SK-N-SH treated with all-trans-retinoic acid at 6 μM for 48 hours (cell line): ENCODE data around the gene ADIPOR1.

ENCODE experiments used
- ATAC-seq: fragments of 200-7000 bp; cut with Tn5 transposase; 3 replicates; pipeline ENCODE4 v1.9.1; 2020; ENCODE audit warnings: mild to moderate bottlenecking, moderate library complexity
- ARNTL ChIP-seq: fragments of 450-650 bp; formaldehyde crosslinking; IDR thresholded peaks from 2 replicates; pipeline ENCODE4 v1.5.0; 2020; ENCODE audit warnings: low read depth, mild to moderate bottlenecking, moderate library complexity, borderline replicate concordance
- CREB5 ChIP-seq: fragments of 250-450 bp; sonication (Bioruptor Pico); IDR thresholded peaks from 2 replicates; pipeline ENCODE4 v1.5.1; 2020; ENCODE audit warnings: low read depth, mild to moderate bottlenecking, moderate library complexity
- CSDC2 ChIP-seq: fragments of 250-450 bp; sonication (Bioruptor Pico); IDR thresholded peaks from 2 replicates; pipeline ENCODE4 v1.5.0; 2020; ENCODE audit warnings: mild to moderate bottlenecking, moderate library complexity
- CSRNP3 ChIP-seq: fragments of 250-450 bp; sonication (Bioruptor Pico); IDR thresholded peaks from 2 replicates; pipeline ENCODE4 v1.5.1; 2021; ENCODE audit warnings: mild to moderate bottlenecking, moderate library complexity
- ESRRG ChIP-seq: fragments of 250-450 bp; sonication (Bioruptor Pico); IDR thresholded peaks from 2 replicates; pipeline ENCODE4 v1.6.1; 2021; ENCODE audit warnings: mild to moderate bottlenecking
- GLIS3 ChIP-seq: fragments of 250-450 bp; sonication (Bioruptor Pico); IDR thresholded peaks from 2 replicates; pipeline ENCODE4 v1.5.0; 2020; ENCODE audit warnings: mild to moderate bottlenecking, moderate library complexity
- ISL1 ChIP-seq: fragments of 250-450 bp; sonication (Bioruptor Pico); IDR thresholded peaks from 2 replicates; pipeline ENCODE4 v2.1.2; 2022; ENCODE audit warnings: mild to moderate bottlenecking, moderate library complexity
- POU6F1 ChIP-seq: fragments of 250-450 bp; sonication (Bioruptor Pico); IDR thresholded peaks from 2 replicates; pipeline ENCODE4 v1.8.0; 2021; ENCODE audit warnings: low read depth, mild to moderate bottlenecking, moderate library complexity, borderline replicate concordance
- TOX ChIP-seq: fragments of 250-450 bp; sonication (Bioruptor Pico); IDR thresholded peaks from 2 replicates; pipeline ENCODE4 v1.8.0; 2021; ENCODE audit warnings: mild to moderate bottlenecking, moderate library complexity, borderline replicate concordance
- TSHZ2 ChIP-seq: fragments of 250-450 bp; sonication (Bioruptor Pico); IDR thresholded peaks from 2 replicates; pipeline ENCODE4 v1.5.0; 2020; ENCODE audit warnings: mild to moderate bottlenecking, moderate library complexity
- ZC3H10 ChIP-seq: fragments of 250-450 bp; sonication (Bioruptor Pico); IDR thresholded peaks from 2 replicates; pipeline ENCODE4 v1.5.1; 2021; ENCODE audit warnings: mild to moderate bottlenecking, moderate library complexity
- ZFP3 ChIP-seq: fragments of 250-450 bp; sonication (Bioruptor Pico); IDR thresholded peaks from 2 replicates; pipeline ENCODE4 v1.5.0; 2020; ENCODE audit warnings: mild to moderate bottlenecking, moderate library complexity
- ZNF565 ChIP-seq: fragments of 450-650 bp; formaldehyde crosslinking; conservative IDR thresholded peaks from 2 replicates; pipeline ENCODE4 v1.5.0; 2020; ENCODE audit warnings: low read depth, mild to moderate bottlenecking, moderate library complexity
- ZNF70 ChIP-seq: fragments of 450-650 bp; formaldehyde crosslinking; IDR thresholded peaks from 2 replicates; pipeline ENCODE4 v1.5.0; 2020; ENCODE audit warnings: mild to moderate bottlenecking, moderate library complexity

Gene ADIPOR1

GRCh38 chr1:202964791-202965410 is 6.8 kb upstream of the ADIPOR1 start:
- TF ChIP-seq ZNF565 (CRISPR knock-in tag) (no peak), TSHZ2 (CRISPR knock-in tag) (no peak), CSRNP3 (no peak)
- ATAC-seq = no peak

- no peak for TF ChIP-seq ISL1 (CRISPR knock-in tag)
- no peak for TF ChIP-seq CREB5
- TF ChIP-seq ZNF565 (CRISPR knock-in tag) = no peak
- TF ChIP-seq ZNF70 (CRISPR knock-in tag) = no peak
- TF ChIP-seq ARNTL (CRISPR knock-in tag) = no peak
- no peak for TF ChIP-seq POU6F1 (CRISPR knock-in tag)
- no peak for TF ChIP-seq TOX
- no peak for TF ChIP-seq CSRNP3
- TF ChIP-seq ZFP3 (CRISPR knock-in tag) = no peak
- no peak for TF ChIP-seq ZC3H10
- TF ChIP-seq ESRRG = no peak
- no peak for TF ChIP-seq GLIS3
- no peak for TF ChIP-seq TSHZ2 (CRISPR knock-in tag)
- TF ChIP-seq CSDC2 (CRISPR knock-in tag) = no peak
- TF ChIP-seq, all 23 proteins: peak for 0
- no peak for ATAC-seq
Measured at GRCh38 chr1:202961220-202961880, 3.2 kb upstream of the ADIPOR1 start.

- peak; percentile 50 for ATAC-seq
- TF ChIP-seq CSDC2 (CRISPR knock-in tag) = no peak
- TF ChIP-seq ZFP3 (CRISPR knock-in tag) = no peak
- no peak for TF ChIP-seq POU6F1 (CRISPR knock-in tag)
- TF ChIP-seq, all 23 proteins: peak for 0
Measured at GRCh38 chr1:202959276-202959620, 1.1 kb upstream of the ADIPOR1 start.
